ENCODE results near the gene OR51E2. TPM values are rescaled to one million over a fixed set of nuclear protein-coding genes. Genes with fewer than 3 reads are reported as not detected.

OR51E2 gene
- total RNA-seq, 3 donors from 2014 or later (not counting 1 experiment from before 2014, with no cell fraction given): not detected

GRCh38 chr11:4704054-4704789, 6.6 kb upstream of the OR51E2 start, which contains the start of gene MMP26:
Gene MMP26 (plus strand): TSS chr11:4704784.
- Histone ChIP-seq H3K36me3 (ENCODE audit: control insufficient read depth, insufficient read depth, low read length) (no peaks in the 10 kb centered on the region), H3K27me3 (ENCODE audit: control insufficient read depth, insufficient read depth, low read length) (no peaks in the 10 kb centered on the region), H3K9me3 (ENCODE audit: control insufficient read depth, insufficient read depth, low read length) (no peaks in the 10 kb centered on the region), H3K27ac (ENCODE audit: low read length) (no peak within 1 kb of the TSS), H3K4me1 (ENCODE audit: control insufficient read depth, insufficient read depth, low read length) (no peaks in the 10 kb centered on the region), H3K4me3 (ENCODE audit: low read length) (no peak within 1 kb of the TSS)
- Mint-ChIP-seq H3K27me3 (ENCODE audit: low read depth in 2 of 2) (peaks cover 4 to 22% of the 10 kb centered on the region in 2 donors), H3K27ac (no peak within 1 kb of the TSS), H3K4me3 (no peak within 1 kb of the TSS), H3K9me3 (no peaks in the 10 kb centered on the region), H3K36me3 (no peaks in the 10 kb centered on the region), H3K4me1 (no peaks in the 10 kb centered on the region)
- ATAC-seq: no peak
- 85% methylated on average over 5 of the region's 5 CpGs for WGBS (ENCODE audit: insufficient coverage)
- no peak for DNase-seq
- TF ChIP-seq CTCF (IDR thresholded peaks at IDR 0.05): no peak
- intact Hi-C loops (cut with micrococcal nuclease): no loop called here

DNA sequence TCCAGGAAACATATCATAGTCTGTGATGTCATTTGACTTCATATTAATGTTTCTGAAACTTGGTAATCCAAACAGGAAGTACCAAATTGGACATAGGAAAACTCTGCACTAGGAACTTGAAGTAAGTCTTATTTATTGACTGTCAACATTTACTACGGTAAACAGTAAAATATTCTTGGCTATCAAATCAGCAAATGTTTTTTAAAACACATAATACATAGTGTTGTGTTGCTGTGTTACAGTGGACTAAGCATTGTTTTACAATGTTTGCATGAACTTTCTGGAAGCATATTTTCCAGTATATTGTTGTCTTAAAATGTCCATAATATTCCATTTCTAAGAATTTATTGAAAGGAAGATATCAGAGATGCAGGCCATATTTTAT, 2.8 kb upstream of the OR51E2 start:
- H3K27me3 ChIP-seq (ENCODE audit: control insufficient read depth, insufficient read depth, low read length): no peaks in the 10 kb centered on the region
- H3K4me1 ChIP-seq (ENCODE audit: control insufficient read depth, insufficient read depth, low read length): no peaks in the 10 kb centered on the region
- no peak for ATAC-seq
- no peak overlapping the region for H3K4me3 ChIP-seq (ENCODE audit: low read length)
- no peaks in the 10 kb centered on the region for H3K9me3 ChIP-seq (ENCODE audit: control insufficient read depth, insufficient read depth, low read length)
- Mint-ChIP-seq H3K27ac (no peak overlapping the region), H3K27me3 (ENCODE audit: low read depth in 2 of 2) (peaks cover 4 to 8% of the 10 kb centered on the region in 2 donors), H3K36me3 (no peaks in the 10 kb centered on the region), H3K4me3 (no peak overlapping the region), H3K4me1 (no peaks in the 10 kb centered on the region), H3K9me3 (no peaks in the 10 kb centered on the region)
- DNase-seq: no peak
- no peak for TF ChIP-seq CTCF (IDR thresholded peaks at IDR 0.05)
- no peak overlapping the region for H3K27ac ChIP-seq (ENCODE audit: low read length)
- intact Hi-C loops (cut with micrococcal nuclease): no loop called here
- no CpG with 5 or more reads among the region's 1 CpG for WGBS (ENCODE audit: insufficient coverage)
- no peaks in the 10 kb centered on the region for H3K36me3 ChIP-seq (ENCODE audit: control insufficient read depth, insufficient read depth, low read length)

DNA sequence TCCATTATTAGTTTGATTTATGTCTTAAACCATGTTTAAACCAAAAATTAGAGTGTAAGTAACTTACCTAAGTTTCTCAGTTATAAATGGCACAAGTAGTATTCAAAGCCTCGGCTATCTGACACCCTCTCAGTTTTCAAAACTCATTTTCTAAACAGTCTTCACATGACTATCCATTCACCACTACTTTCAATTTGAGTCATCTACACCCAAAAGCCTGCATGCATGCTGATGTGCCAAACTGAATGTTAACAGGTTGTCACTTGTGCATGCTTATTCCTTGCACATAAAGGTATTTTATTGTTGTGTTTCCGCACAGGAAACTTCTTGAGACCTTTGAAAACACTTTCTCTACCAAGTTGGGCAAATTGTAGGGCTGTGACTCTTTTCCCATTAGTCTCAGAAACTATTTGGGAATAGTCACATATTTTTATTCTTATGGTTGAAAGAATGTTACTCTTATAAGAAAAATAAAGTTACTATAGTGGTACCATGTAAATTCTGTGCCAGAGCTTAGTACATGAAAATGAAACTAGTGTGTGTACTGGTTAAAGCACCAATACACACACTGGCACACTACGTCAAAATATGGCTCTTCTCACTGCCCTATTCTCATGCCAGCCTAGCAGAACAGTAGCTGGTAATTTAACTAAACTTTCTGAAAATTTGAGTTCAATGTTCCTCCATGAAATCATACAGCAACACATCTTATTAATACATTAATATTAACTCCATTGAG, 2.2 kb upstream of the OR51E2 start:
- Mint-ChIP-seq H3K27ac (no peak overlapping the region), H3K9me3 (no peaks in the 10 kb centered on the region), H3K36me3 (no peaks in the 10 kb centered on the region), H3K27me3 (ENCODE audit: low read depth in 2 of 2) (peaks cover 2 to 4% of the 10 kb centered on the region in 2 donors), H3K4me3 (no peak overlapping the region), H3K4me1 (no peaks in the 10 kb centered on the region)
- 81% methylated on average over 2 of the region's 3 CpGs for WGBS (ENCODE audit: insufficient coverage)
- no peak for TF ChIP-seq CTCF (IDR thresholded peaks at IDR 0.05)
- Histone ChIP-seq H3K4me1 (ENCODE audit: control insufficient read depth, insufficient read depth, low read length) (no peaks in the 10 kb centered on the region), H3K4me3 (ENCODE audit: low read length) (no peak overlapping the region), H3K36me3 (ENCODE audit: control insufficient read depth, insufficient read depth, low read length) (no peaks in the 10 kb centered on the region), H3K27ac (ENCODE audit: low read length) (no peak overlapping the region), H3K9me3 (ENCODE audit: control insufficient read depth, insufficient read depth, low read length) (no peaks in the 10 kb centered on the region), H3K27me3 (ENCODE audit: control insufficient read depth, insufficient read depth, low read length) (no peaks in the 10 kb centered on the region)
- ATAC-seq (no peak), DNase-seq (peak in 1 of 2 donors; percentile 2)
- intact Hi-C loops (cut with micrococcal nuclease): no loop called here

Measured in natural killer cell (primary cell).